Mesothelial cell of epicardium (in vitro differentiated cells): ENCODE results near the gene ZRANB1. TPM values are rescaled to one million over a fixed set of nuclear protein-coding genes. Genes with fewer than 3 reads are reported as not detected.
A peak's percentile ranks its signal among the peaks of the same experiment; 100 is the strongest.

Source experiments
- DNase-seq, 2 experiments: peaks; one replicate each; pipeline ENCODE4 v3.0.0; 2021; ENCODE audit warnings: low spot score in 2 of 2; ENCODE audit not compliant: unreplicated experiment in 2 of 2
- H3K27ac Mint-ChIP-seq: 2 replicates; pipeline ENCODE4 v1.8.0; 2021; ENCODE audit warnings: mixed read lengths
- H3K27me3 Mint-ChIP-seq: 2 replicates; pipeline ENCODE4 v1.8.0; 2021; ENCODE audit warnings: low read depth, mixed read lengths
- H3K36me3 Mint-ChIP-seq: 2 replicates; pipeline ENCODE4 v1.8.0; 2021; ENCODE audit warnings: mixed read lengths
- H3K4me1 Mint-ChIP-seq: 2 replicates; pipeline ENCODE4 v1.8.0; 2021; ENCODE audit warnings: mixed read lengths
- H3K4me3 Mint-ChIP-seq: 2 replicates; pipeline ENCODE4 v1.8.0; 2021; ENCODE audit warnings: mild to moderate bottlenecking, moderate library complexity, mixed read lengths
- H3K9me3 Mint-ChIP-seq: 2 replicates; pipeline ENCODE4 v1.8.0; 2021; ENCODE audit warnings: mixed read lengths
- CTCF ChIP-seq: fragments of 200-600 bp; sonication (generic); IDR thresholded peaks from one replicate; pipeline ENCODE4 v1.5.0; 2021; ENCODE audit warnings: antibody characterized with exemption; ENCODE audit not compliant: unreplicated experiment
- total RNA-seq: library from RNA; stranded (reverse); gene quantifications from 3 replicates; pipeline ENCODE4 v1.2.1, GENCODE V29; 2021

ZRANB1 gene
- total RNA-seq, 1 donor from 2014 or later, result 30.8 TPM

DNA sequence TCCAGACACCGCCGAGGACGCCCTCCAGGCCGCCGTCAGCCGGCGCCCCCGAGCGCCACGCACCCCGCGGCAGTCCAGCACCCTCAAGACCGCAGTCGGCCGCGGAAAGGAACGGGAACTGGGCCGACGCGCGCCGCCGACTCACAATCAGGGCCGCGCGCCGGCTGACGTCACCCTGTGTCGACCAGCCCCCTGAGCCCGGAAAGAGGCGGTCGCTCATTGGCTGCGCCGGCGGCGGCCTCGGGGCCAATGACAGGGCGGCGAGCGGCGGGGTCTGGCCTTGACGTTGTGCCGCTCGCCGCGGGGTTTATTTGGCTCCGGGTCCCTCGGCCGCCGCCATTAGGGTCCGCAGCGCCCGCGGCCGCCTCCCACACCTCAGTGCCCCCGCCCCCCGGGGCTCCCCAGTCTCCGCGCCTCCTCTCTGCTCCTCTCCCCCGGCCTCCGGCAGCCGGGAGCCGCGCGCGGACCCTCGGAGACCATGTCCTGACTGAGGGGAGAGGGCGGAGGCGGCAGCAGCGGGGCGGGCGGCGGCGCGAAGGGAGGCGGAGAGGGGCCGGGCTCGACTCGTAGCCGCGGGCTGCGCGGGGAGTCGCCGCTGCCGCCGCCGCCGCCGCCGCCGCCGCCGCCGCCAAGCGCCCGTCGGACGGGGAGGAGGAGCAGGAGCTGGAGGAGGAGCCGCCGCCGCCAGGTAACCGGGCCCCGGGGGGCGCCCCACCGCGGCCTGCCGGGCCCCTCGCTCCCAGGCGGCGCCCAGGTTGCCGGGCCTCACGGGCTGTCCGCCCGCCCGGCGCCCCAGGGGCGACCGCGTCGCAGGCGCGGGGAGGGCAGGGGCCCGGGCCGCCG, 25.1 kb upstream of the ZRANB1 start:
- DNase-seq, result peak; percentile 98 to 99
- peak overlapping the region; percentile 91 for H3K4me3 Mint-ChIP-seq
- peaks cover 7% of the 10 kb centered on the region for H3K27me3 Mint-ChIP-seq
- no peaks in the 10 kb centered on the region for H3K9me3 Mint-ChIP-seq
- H3K4me1 Mint-ChIP-seq, result peaks cover 29% of the 10 kb centered on the region
- TF ChIP-seq CTCF, result no peak
- no peaks in the 10 kb centered on the region for H3K36me3 Mint-ChIP-seq
- peak overlapping the region; percentile 98 for H3K27ac Mint-ChIP-seq

- Mint-ChIP-seq H3K36me3 (no peaks in the 10 kb centered on the region), H3K9me3 (no peaks in the 10 kb centered on the region), H3K27ac (peak overlapping the region; percentile 99), H3K4me3 (peak overlapping the region; percentile 96), H3K27me3 (peaks cover 2% of the 10 kb centered on the region), H3K4me1 (peaks cover 26% of the 10 kb centered on the region)
- TF ChIP-seq CTCF, result no peak
- peak; percentile 32 to 56 for DNase-seq
These were observed 24.3 kb upstream of the ZRANB1 start for GRCh38 chr10:124917428-124918190.

GRCh38 chr10:124918191-124918830, 23.6 kb upstream of the ZRANB1 start:
- no peak for TF ChIP-seq CTCF
- Mint-ChIP-seq H3K4me1 (peaks cover 26% of the 10 kb centered on the region), H3K4me3 (peak overlapping the region; percentile 96), H3K9me3 (no peaks in the 10 kb centered on the region), H3K27ac (peak overlapping the region; percentile 99), H3K27me3 (no peaks in the 10 kb centered on the region), H3K36me3 (no peaks in the 10 kb centered on the region)
- no peak for DNase-seq

DNA sequence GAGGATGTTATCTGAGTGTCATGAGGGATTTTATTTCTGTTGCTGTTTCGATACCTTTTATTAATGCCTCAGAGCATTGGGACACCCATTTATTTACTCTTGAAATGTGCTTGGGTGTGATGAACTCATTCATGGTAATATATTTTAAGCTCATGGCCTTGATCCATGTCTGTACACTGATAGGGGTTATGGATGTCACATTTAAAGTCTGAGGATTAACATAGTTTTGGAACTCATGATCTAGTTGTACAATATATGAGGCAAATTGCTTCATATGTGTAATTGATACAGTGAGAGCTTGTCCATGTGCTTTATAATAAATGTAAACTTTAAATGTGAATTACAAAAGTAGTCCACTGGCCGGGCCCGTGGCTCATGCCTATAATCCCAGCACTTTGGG, 23.0 kb upstream of the ZRANB1 start:
- H3K36me3 Mint-ChIP-seq, result no peaks in the 10 kb centered on the region
- DNase-seq, result no peak
- peaks cover 26% of the 10 kb centered on the region for H3K4me1 Mint-ChIP-seq
- TF ChIP-seq CTCF, result no peak
- peak overlapping the region; percentile 96 for H3K4me3 Mint-ChIP-seq
- H3K27ac Mint-ChIP-seq, result peak overlapping the region; percentile 99
- no peaks in the 10 kb centered on the region for H3K27me3 Mint-ChIP-seq
- H3K9me3 Mint-ChIP-seq, result no peaks in the 10 kb centered on the region

- DNase-seq, result no peak
- Mint-ChIP-seq H3K4me1 (peaks cover 19% of the 10 kb centered on the region), H3K4me3 (no peak overlapping the region), H3K27ac (no peak overlapping the region), H3K27me3 (no peaks in the 10 kb centered on the region), H3K9me3 (no peaks in the 10 kb centered on the region), H3K36me3 (no peaks in the 10 kb centered on the region)
- TF ChIP-seq CTCF, result no peak
These were observed 20.7 kb upstream of the ZRANB1 start for GRCh38 chr10:124921261-124921660.
